ENCODE measurements around the gene SPTAN1.

DNA sequence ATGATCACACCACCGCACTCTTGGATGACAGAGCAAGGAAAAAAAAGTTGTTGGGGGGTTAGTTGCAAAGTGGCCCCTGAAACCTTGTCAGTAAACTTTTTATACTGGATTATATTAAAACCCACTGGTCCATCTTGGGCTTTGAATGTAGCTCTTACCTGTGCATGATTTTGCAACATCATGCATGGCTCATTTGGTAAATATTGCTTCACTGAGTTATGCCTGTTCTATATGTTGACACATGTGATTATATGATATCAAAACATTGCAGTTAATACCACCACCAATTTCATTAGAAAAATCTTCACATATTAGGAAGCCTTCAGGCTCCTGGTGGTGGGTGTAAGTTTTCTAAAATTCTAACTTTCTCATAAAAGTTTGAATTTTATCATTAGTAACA lies 62.3 kb downstream of the SPTAN1 start:
- TF ChIP-seq CEBPB (IDR thresholded peaks at IDR 0.05; ENCODE audit: low read depth, low read length) (no peak), RAD21 (IDR thresholded peaks at IDR 0.05; ENCODE audit: low read length) (no peak), RFX5 (IDR thresholded peaks at IDR 0.05; ENCODE audit: low read depth, low read length) (no peak), MAFK (IDR thresholded peaks at IDR 0.05; ENCODE audit: low read depth, low read length) (no peak), POLR2A (IDR thresholded peaks at IDR 0.05; ENCODE audit: low read depth, low read length) (no peak), FOS (IDR thresholded peaks at IDR 0.05; ENCODE audit: low read depth, low read length) (no peak), SMC3 (IDR thresholded peaks at IDR 0.05; ENCODE audit: low read depth, low read length) (no peak), RCOR1 (IDR thresholded peaks at IDR 0.05; ENCODE audit: insufficient replicate concordance, low read length) (no peak), MXI1 (IDR thresholded peaks at IDR 0.05; ENCODE audit: borderline replicate concordance, low read depth, low read length) (no peak), CHD1 (IDR thresholded peaks at IDR 0.05; ENCODE audit: low read depth, low read length) (no peak), MAZ (IDR thresholded peaks at IDR 0.05; ENCODE audit: borderline replicate concordance, low read depth, low read length) (no peak)
- TF ChIP-seq, protein P1, sequence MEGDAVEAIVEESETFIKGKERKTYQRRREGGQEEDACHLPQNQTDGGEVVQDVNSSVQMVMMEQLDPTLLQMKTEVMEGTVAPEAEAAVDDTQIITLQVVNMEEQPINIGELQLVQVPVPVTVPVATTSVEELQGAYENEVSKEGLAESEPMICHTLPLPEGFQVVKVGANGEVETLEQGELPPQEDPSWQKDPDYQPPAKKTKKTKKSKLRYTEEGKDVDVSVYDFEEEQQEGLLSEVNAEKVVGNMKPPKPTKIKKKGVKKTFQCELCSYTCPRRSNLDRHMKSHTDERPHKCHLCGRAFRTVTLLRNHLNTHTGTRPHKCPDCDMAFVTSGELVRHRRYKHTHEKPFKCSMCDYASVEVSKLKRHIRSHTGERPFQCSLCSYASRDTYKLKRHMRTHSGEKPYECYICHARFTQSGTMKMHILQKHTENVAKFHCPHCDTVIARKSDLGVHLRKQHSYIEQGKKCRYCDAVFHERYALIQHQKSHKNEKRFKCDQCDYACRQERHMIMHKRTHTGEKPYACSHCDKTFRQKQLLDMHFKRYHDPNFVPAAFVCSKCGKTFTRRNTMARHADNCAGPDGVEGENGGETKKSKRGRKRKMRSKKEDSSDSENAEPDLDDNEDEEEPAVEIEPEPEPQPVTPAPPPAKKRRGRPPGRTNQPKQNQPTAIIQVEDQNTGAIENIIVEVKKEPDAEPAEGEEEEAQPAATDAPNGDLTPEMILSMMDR (conservative IDR thresholded peaks at IDR 0.05; ENCODE audit: low read depth, low read length) = no peak
- TF ChIP-seq, protein P2, sequence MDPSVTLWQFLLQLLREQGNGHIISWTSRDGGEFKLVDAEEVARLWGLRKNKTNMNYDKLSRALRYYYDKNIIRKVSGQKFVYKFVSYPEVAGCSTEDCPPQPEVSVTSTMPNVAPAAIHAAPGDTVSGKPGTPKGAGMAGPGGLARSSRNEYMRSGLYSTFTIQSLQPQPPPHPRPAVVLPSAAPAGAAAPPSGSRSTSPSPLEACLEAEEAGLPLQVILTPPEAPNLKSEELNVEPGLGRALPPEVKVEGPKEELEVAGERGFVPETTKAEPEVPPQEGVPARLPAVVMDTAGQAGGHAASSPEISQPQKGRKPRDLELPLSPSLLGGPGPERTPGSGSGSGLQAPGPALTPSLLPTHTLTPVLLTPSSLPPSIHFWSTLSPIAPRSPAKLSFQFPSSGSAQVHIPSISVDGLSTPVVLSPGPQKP (IDR thresholded peaks at IDR 0.05; ENCODE audit: borderline replicate concordance, low read depth, low read length) = no peak
- TF ChIP-seq, protein P3, sequence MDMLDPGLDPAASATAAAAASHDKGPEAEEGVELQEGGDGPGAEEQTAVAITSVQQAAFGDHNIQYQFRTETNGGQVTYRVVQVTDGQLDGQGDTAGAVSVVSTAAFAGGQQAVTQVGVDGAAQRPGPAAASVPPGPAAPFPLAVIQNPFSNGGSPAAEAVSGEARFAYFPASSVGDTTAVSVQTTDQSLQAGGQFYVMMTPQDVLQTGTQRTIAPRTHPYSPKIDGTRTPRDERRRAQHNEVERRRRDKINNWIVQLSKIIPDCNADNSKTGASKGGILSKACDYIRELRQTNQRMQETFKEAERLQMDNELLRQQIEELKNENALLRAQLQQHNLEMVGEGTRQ (IDR thresholded peaks at IDR 0.05; ENCODE audit: low read depth, low read length) = no peak
